ENCODE data around the gene SCN5A. TPM values are rescaled to one million over a fixed set of nuclear protein-coding genes. Genes with fewer than 3 reads are reported as not detected.

Gene SCN5A
- total RNA-seq: under 1 TPM; 0.18 to 0.66 TPM

GRCh38 chr3:38649500-38650247 is at the start of gene SCN5A:
Gene SCN5A, minus strand, starts transcription at chr3:38649687. Its CDS starts 16,380 bp downstream, at chr3:38633307.
- Mint-ChIP-seq H3K36me3 (no peaks in the 10 kb centered on the region), H3K9me3 (no peaks in the 10 kb centered on the region), H3K27ac (no peak within 1 kb of the TSS)
- ATAC-seq: peak; percentile 81 to 91
- DNase-seq (ENCODE audit: low spot score in 2 of 2): peak in 1 of 2 donors; percentile 54

DNA sequence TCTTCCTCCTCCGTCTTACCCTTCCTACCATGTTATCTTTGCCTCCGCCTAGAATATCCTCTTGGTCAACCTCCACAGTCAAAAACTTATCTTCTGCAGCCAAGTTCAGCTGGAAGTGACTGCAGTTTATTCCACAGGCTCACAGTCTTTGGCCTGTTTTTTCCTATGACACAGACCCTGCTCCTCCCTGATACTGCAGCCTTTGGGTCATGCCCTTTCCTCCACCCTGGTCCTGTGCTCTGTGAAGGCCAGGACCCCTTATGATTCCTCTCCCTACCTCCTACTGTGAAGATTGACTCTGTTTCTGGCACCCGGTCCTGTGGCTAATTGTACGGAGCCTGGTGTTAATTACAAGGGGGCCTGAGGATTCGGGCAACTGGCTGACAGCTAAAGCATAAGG is 49.3 kb upstream of the SCN5A start:
- no peaks in the 10 kb centered on the region for H3K36me3 Mint-ChIP-seq
- DNase-seq (ENCODE audit: low spot score in 2 of 2) (no peak), ATAC-seq (no peak)
- no peak overlapping the region for H3K27ac Mint-ChIP-seq
- peaks cover 0 to 3% of the 10 kb centered on the region in 2 donors for H3K9me3 Mint-ChIP-seq

DNA sequence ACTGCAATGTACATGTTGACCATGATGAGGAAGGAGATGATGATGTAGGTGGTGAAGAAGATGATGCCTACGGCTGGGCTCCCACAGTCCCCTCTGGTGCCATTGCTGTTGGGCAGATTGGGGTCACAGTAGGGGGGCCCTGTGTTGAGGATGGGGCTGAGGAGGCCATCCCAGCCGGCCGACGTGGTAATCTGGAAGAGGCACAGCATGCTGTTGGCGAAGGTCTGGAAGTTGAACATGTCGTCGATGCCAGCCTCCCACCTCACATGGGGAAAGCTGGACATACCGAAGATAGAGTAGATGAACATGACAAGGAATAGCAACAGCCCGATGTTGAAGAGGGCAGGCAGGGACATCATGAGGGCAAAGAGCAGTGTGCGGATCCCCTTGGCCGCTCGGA is 48.6 kb upstream of the SCN5A start:
- Mint-ChIP-seq H3K36me3 (no peaks in the 10 kb centered on the region), H3K9me3 (peaks cover 0 to 3% of the 10 kb centered on the region in 2 donors), H3K27ac (no peak overlapping the region)
- no peak for DNase-seq (ENCODE audit: low spot score in 2 of 2)
- ATAC-seq: no peak

- ATAC-seq (no peak), DNase-seq (ENCODE audit: low spot score in 2 of 2) (no peak)
- no peak overlapping the region for H3K27ac Mint-ChIP-seq
- H3K36me3 Mint-ChIP-seq: no peaks in the 10 kb centered on the region
- H3K9me3 Mint-ChIP-seq: peaks cover 0 to 3% of the 10 kb centered on the region in 2 donors
Measured at GRCh38 chr3:38696034-38696433, 46.5 kb upstream of the SCN5A start.

- peaks cover 0 to 3% of the 10 kb centered on the region in 2 donors for H3K9me3 Mint-ChIP-seq
Measured at GRCh38 chr3:38690185-38690584, 40.7 kb upstream of the SCN5A start.

GRCh38 chr3:38689774-38690173 is 40.3 kb upstream of the SCN5A start:
- Mint-ChIP-seq H3K9me3 (no peaks in the 10 kb centered on the region), H3K27ac (no peak overlapping the region), H3K36me3 (no peaks in the 10 kb centered on the region)
- ATAC-seq: no peak
- no peak for DNase-seq (ENCODE audit: low spot score in 2 of 2)

More at GRCh38 chr3:38690185-38690584, 40.7 kb upstream of the SCN5A start:
- no peak overlapping the region for H3K27ac Mint-ChIP-seq
- DNase-seq (ENCODE audit: low spot score in 2 of 2) (no peak), ATAC-seq (no peak)
- H3K36me3 Mint-ChIP-seq: no peaks in the 10 kb centered on the region

DNA sequence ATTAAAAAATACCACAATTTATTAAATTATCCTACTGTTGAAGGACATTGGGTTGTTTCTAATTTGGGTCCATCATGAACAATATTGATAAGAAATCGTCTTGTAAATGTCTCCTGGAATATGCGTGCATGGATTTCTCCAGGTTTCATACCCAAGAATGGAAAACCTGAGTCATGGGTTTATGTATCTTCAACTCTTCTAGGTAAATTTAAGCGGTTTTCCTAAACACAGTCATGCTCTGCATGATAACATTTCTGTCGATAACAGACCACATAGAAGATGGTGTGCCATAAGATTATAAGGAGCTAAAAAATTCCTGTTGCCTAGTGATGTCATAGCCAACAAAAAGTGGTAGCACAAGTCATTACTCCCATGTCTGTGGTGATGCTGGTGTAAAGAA is 39.9 kb upstream of the SCN5A start:
- H3K36me3 Mint-ChIP-seq: no peaks in the 10 kb centered on the region
- no peak overlapping the region for H3K27ac Mint-ChIP-seq
- DNase-seq (ENCODE audit: low spot score in 2 of 2) (no peak), ATAC-seq (no peak)
- no peaks in the 10 kb centered on the region for H3K9me3 Mint-ChIP-seq

DNA sequence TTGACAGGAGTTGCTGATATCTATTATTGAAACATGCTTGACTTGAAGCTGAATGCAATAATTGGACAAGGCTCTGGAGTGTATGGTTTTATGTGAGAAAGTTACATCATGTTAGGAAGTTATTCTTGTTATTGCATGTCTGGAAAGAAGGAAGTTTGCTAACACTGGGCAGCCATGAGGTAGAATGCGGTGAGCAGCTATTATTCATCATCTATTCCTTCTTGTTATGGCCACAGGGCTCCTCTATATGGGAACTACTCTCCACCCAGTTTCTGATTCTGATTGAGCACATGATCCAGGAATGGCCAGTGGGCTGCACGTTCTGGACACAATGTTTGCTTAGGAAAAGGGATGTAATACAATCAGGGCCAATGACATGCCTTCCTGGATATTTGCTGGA is 37.8 kb upstream of the SCN5A start:
- H3K36me3 Mint-ChIP-seq: no peaks in the 10 kb centered on the region
- no peak overlapping the region for H3K27ac Mint-ChIP-seq
- ATAC-seq (no peak), DNase-seq (ENCODE audit: low spot score in 2 of 2) (no peak)
- H3K9me3 Mint-ChIP-seq: no peaks in the 10 kb centered on the region

GRCh38 chr3:38684546-38684945 is 35.1 kb upstream of the SCN5A start:
- Mint-ChIP-seq H3K9me3 (no peaks in the 10 kb centered on the region), H3K27ac (no peak overlapping the region), H3K36me3 (no peaks in the 10 kb centered on the region)
- DNase-seq (ENCODE audit: low spot score in 2 of 2) (no peak), ATAC-seq (no peak)

GRCh38 chr3:38669668-38670067 is 20.2 kb upstream of the SCN5A start:
- ATAC-seq (no peak), DNase-seq (ENCODE audit: low spot score in 2 of 2) (no peak)
- Mint-ChIP-seq H3K9me3 (no peaks in the 10 kb centered on the region), H3K27ac (no peak overlapping the region), H3K36me3 (no peaks in the 10 kb centered on the region)

DNA sequence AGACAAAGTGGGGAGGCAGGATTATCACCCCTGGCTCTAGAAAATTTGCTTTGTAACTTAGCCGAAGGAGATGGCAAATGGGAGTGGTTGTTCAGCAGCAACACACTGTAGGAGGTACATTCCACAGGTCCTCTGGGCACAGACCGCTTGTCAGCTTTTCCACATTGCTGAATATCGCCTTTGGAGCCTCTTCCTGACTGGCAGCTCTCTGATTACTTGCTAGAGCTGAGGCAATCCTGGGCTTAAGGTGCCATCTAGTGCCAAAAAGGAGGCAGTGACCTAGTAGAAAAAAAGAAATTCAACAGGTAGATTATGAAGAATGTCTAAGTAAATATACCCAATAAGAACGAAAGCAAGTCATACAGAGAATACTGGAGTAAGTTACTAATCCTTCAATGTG is 13.1 kb upstream of the SCN5A start:
- ATAC-seq (no peak), DNase-seq (ENCODE audit: low spot score in 2 of 2) (no peak)
- Mint-ChIP-seq H3K9me3 (peaks cover 4 to 5% of the 10 kb centered on the region in 2 donors), H3K36me3 (peaks cover 0 to 16% of the 10 kb centered on the region in 2 donors), H3K27ac (no peak overlapping the region)

DNA sequence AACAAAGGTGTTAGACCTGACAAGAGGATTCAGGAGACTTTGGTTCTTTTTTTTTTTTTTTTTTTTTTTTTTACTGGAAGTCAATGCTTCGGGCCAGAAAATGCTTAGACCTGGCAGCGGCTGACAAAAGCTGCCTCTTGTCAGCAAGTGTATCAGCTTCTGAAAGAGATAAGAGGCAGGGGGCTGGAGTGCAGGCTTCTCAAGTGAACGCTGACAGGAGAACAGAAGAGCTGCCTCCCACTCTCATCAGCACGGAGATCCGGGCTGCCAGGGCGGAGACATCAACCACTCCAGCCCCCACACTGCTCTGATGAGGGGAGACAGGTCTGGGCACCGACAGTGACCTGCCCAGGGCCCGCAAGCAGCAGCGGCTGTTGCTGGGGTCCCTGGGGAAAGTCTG is 9.4 kb upstream of the SCN5A start:
- H3K27ac Mint-ChIP-seq: no peak overlapping the region

GRCh38 chr3:38657369-38657768 is 7.9 kb upstream of the SCN5A start:
- H3K36me3 Mint-ChIP-seq: peaks cover 0 to 9% of the 10 kb centered on the region in 2 donors
- H3K9me3 Mint-ChIP-seq: no peaks in the 10 kb centered on the region
- DNase-seq (ENCODE audit: low spot score in 2 of 2): no peak
- no peak for ATAC-seq
- peak overlapping the region in 1 of 2 donors; percentile 75 for H3K27ac Mint-ChIP-seq

More for the DNA sequence above, 9.4 kb upstream of the SCN5A start:
- peaks cover 4 to 5% of the 10 kb centered on the region in 2 donors for H3K9me3 Mint-ChIP-seq
- ATAC-seq (no peak), DNase-seq (ENCODE audit: low spot score in 2 of 2) (no peak)
- H3K36me3 Mint-ChIP-seq: peaks cover 0 to 16% of the 10 kb centered on the region in 2 donors

DNA sequence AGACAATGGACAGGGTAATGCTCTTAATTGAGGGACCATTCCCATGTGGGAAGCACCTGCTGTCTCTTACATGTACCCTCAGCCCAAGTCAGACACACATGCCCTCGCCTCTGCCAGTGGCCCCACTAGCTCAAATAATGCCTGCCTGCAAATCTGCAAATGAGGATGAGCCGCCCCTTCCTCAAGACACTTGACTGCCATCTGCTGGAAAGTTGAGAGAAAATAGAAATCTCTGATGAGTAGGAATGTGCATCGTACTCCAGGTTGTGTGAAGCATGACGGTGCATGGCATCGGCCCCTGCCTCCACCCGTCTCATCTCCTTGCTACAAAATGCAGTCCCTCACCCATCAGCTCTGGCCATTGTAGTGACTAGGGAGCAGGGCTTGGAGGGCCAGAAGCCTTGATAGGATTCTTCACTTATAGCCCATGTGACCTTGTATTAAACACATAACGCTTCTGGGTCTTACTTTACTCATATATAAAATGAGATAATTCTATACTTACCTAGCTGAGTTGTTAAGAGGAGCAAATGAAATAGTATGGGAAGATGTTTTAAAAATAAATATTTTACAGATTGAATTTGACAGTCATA is 6.3 kb upstream of the SCN5A start:
- ATAC-seq (peak; percentile 45 to 70), DNase-seq (ENCODE audit: low spot score in 2 of 2) (peak in 1 of 2 donors; percentile 27)
- no peak overlapping the region for H3K27ac Mint-ChIP-seq
- no peaks in the 10 kb centered on the region for H3K9me3 Mint-ChIP-seq
- no peaks in the 10 kb centered on the region for H3K36me3 Mint-ChIP-seq

DNA sequence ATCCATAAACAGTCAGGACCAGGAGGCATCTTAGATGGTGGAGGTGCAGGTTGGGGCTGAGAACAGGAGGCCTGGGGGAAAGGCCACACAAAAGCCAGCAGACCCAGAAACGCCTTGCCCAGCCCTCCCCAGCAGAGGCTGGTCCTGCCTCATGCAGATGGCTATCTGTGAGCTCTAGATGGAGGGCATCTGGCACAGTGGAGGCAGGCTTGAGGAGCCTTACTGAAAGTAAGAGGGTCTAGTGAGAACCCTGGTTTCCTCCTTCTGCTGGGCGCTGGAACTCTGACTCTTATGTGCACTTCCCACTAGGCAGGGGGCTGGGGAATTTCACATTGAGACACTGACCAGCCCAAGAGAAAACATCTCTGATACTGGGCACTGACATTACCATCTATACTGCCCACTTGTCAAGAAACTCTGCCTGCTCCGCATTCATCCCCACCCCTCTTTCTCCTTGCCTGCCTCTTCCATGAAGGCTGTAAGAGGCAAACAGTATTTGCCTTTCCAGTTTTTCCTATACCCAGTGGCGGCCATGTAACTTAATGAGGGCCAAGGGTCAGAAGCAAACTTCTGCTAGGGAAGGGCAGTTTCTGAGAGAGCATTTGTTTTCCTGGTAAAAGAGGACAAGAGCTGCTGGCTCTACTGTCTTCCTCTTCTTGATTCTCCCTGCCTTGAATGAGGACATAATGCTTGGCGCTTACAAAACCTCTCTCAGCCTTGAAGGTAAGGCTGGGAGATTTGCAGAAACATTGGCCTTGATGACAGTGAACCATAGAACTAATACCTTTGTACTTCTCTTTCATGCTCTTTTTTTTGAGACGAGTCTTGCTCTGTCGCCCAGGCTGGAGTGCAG is 4.4 kb upstream of the SCN5A start:
- no peak for ATAC-seq
- Mint-ChIP-seq H3K36me3 (no peaks in the 10 kb centered on the region), H3K27ac (no peak overlapping the region), H3K9me3 (no peaks in the 10 kb centered on the region)
- DNase-seq (ENCODE audit: low spot score in 2 of 2): no peak

- Mint-ChIP-seq H3K9me3 (no peaks in the 10 kb centered on the region), H3K27ac (no peak overlapping the region), H3K36me3 (no peaks in the 10 kb centered on the region)
- DNase-seq (ENCODE audit: low spot score in 2 of 2) (no peak), ATAC-seq (no peak)
Measured at GRCh38 chr3:38652934-38653333, 3.4 kb upstream of the SCN5A start.

DNA sequence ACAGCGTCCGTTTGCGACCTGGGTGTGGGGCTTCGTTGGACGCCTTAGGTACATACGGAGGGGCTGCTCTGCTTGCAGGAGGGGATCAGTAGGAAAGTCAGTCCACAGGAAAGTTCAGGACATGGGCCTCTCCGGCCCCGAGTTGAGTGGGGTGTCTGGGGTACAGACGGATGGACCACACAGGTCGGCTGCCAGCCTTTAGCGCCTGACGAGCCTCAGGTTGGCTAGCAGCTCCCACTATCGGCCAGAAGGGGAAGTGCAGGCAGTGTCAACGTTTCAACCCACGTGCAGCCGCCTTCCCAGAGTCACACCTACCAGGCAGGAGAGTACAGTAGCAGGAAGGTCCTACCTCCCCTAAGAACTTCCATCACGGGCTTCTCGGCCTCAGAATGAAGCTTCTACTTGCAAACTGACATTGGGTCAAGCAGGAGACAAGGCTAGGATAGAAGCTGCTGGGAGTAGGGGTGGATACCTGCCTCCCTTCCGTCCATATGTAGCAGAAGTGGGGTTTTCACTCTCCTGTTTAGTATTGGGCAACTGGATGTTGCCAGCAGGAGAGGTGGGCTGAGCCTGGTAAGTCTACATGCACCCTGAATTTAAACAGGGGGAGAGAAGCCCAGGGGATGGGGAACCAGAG is 1.8 kb upstream of the SCN5A start:
- Mint-ChIP-seq H3K27ac (no peak overlapping the region), H3K36me3 (no peaks in the 10 kb centered on the region), H3K9me3 (no peaks in the 10 kb centered on the region)
- peak; percentile 72 to 76 for DNase-seq (ENCODE audit: low spot score in 2 of 2)
- ATAC-seq: peak; percentile 53 to 64

Data from activated naive CD4-positive, alpha-beta T cell treated with anti-CD3 and anti-CD28 coated beads, Interleukin-2, amount 50 U/mL, for 72 hours (primary cell).